ENCODE data around the gene RAB3C. TPM values are rescaled to one million over a fixed set of nuclear protein-coding genes. Genes with fewer than 3 reads are reported as not detected.

The RAB3C gene
- total RNA-seq, 1 donor from 2014 or later: not detected

DNA sequence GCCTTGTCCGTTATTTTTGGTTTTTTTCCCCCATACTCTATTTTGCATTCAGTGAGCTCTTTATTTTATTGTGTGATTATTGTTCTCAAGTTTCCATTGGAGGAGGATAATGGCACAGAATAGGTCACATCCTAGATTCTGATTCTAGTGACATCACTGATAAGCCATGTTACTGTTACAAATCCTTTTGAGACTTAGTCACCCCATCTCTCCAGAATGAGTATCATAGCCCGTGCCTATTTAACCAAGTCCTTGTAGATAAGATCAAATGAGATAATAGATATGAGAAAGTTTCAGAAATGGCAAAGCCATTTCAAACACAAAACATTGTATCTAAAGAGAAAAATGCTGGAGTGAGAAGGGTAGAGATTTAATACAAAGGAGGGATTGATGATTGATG lies 242.6 kb downstream of the RAB3C start:
- intact Hi-C loops (cut with micrococcal nuclease): no loop called here

DNA sequence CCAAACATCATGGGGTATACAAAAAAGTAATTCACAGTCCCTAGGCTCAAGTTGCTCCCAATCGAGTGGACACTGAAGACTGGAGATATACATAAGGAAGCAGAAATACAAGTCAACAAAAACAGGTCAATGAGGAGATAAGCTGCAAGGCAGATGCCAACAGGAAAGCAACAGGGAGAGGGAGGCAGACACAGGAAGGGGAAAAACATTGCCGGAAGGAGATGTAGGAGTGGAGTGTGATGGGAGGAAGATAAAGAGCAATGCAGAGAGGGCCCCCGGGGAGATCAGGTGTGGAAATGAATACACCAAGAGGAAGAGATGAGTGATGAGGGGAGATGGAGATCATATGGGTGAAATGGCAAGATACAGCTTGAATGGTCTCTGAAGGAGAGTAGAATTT lies 243.0 kb downstream of the RAB3C start:
- intact Hi-C loops (cut with micrococcal nuclease): no loop called here

DNA sequence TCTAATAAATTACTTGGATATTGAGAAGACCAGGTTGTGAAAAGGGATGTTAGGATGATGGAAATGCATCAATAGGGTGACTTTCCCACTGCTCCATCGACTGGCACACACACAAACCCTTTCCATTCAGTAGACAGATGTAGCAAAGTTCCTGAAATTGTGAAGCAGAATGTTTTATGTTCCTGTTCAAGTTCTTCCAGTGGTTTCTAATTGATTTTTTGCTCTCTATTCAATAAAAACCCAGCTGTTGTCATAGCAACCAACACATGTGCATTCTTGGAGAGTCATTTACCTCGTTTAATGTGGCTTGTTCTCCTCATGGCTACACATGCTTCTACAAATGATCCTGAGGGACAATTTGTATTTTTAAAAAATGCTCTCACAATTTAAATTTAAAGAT lies 244.6 kb downstream of the RAB3C start:
- intact Hi-C loops (cut with micrococcal nuclease): no loop called here

DNA sequence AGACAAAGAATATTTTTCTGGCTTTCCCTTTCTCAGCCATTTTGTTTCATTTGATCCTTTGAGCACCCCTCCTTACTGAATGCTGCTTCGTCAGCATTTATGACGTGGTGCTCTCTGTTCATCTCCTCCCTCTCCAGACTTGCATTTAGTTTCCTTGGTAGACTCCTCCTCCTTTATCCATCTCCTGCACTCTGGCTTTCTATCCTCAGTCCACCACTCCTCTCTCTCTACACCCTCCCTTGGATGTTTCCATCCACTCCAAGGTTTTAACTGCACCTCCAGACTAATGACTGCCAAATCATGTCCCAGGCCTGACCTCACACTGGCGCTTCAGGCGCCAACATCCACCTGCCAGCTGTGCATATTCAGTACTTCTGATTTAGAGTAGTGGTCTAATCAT lies 245.4 kb downstream of the RAB3C start:
- intact Hi-C loops (cut with micrococcal nuclease): no loop called here

DNA sequence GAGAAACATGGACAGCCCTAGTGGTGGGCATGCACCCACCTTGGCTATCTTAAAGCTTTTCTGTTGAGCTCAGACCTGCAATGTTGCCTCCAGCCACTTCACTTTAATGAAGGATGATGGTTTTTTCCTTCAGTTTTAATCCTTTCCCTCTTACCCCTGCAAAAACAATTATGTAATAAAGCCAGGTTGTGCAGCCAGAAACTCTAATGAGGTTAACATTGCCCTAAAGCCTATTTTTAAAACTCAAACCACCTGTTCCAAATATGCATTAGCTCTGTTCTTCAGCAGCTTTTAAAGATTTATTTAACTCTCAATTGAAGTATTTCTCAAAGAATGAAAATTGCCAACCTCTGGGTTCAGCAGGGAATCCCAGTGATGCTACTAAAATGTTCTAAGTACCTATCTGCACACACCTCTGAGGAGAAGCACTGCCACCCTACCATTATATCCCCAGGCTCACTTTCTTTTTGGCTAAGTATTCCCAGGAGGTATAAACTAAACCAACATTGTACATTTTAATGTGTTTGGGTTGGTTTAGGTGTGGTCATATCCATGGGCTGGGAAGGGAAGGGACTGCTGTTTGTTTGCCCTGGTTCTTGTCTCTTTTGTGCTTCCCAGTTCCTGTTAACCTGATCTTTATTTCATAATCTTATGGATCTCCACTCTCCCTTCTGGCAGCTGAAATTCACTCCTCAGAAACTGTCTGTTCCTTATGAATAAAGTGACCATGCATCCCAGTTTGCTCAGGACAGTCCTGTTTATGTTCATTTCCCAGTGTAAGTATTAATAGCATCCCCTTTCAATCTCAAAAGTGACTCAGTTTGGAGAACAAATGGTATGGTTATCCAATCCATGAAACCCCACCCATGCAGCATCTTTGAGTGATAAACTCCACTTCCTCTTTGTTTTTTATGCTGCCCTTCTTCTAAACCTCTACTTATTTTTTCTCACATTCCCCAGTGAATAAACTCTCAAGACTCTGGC lies 251.7 kb downstream of the RAB3C start:
- intact Hi-C loops (cut with micrococcal nuclease): no loop called here

DNA sequence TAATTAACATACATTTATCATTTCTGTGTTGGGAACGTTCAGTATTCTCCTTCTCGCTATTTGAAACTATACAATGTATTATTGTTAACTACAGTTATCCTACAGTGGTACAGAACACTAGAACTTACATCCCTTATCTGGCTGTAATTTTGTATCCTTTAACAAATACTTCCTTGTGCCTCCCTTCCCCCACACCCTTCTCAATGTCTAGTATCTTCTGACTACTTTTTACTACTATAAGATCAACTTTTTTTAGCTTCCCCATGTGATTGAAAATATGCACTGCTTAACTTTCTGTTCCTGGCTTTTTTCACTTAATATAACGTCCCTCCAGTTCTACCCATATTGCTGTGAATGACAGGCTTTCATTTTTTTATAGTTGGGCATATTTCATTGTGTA lies 253.5 kb downstream of the RAB3C start:
- intact Hi-C loops (cut with micrococcal nuclease): no loop called here

DNA sequence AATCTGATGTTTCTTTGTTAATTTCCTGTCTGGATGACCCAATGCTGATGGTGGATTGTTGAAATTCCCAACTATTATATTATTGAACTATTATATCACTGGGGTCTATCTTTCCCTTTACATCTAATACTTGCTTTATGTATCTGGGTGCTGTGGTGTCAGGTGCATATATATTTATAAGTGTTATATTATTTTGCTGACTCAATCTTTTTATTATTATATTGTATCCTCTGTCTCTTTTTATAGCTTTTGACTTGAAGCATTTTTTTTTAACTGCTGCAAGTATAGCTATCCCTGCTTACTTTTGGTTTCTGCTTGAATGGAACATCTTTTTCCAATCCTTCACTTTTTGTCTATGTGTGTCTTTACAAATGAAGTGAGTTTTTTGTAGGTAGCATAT lies 255.9 kb downstream of the RAB3C start:
- intact Hi-C loops (cut with micrococcal nuclease): no loop called here

DNA sequence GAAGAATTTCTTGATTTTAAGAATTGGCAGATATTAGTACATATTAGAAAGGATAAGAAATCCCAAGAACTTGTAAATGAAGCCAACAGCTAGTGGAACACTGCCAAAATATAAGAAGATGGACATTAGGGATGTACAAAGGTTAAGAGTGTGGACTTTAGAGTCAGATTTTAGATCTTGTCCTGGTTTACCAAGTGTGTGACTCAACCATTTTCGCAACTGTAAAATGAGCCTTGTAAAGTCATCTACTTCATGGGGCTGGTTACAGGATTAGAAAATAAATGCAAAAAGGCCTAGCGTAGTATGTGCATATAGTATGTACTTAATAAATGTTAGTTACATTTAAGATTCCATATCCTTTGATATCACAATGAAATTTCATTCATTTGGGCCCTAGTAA lies 260.0 kb downstream of the RAB3C start:
- intact Hi-C loops (cut with micrococcal nuclease): no loop called here

DNA sequence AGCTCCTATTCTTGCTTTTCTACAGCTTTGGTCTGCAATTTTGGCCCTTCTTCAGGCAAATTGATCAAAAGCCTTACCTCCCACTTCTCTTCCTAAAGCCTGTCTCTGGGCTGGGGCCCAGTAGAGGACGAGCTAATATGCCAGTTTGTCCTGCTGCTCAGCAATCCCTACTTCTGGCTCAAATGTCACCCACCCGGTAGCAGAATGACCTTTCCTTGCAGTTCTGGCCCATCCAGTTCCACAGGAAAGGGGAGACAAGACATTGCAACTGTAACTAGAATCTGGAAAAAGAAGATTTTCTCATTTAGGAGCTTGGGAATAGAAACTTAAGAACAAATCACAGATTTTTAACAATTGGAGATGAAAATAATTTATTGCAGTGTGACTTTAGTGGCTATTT lies 261.5 kb downstream of the RAB3C start:
- intact Hi-C loops (cut with micrococcal nuclease): no loop called here

DNA sequence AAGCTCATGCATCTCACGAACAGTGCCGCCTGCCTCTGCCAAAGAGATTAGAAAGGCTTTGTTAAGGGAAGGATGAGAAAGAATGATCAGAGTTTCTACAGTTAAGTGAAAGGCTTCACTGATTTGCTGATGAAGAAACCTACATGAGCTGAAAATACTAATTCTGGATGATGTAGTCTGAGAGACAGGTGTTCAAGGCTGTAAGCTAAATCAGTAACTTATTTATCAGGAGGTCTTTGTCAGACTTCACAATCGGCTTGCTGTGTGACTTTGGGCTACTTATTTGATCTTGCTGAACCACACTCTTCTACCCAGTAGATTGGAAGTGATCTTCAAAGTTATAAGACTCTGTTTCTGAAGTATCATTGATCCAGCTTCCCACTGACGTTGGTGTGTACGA lies 264.2 kb downstream of the RAB3C start:
- intact Hi-C loops (cut with micrococcal nuclease): no loop called here

DNA sequence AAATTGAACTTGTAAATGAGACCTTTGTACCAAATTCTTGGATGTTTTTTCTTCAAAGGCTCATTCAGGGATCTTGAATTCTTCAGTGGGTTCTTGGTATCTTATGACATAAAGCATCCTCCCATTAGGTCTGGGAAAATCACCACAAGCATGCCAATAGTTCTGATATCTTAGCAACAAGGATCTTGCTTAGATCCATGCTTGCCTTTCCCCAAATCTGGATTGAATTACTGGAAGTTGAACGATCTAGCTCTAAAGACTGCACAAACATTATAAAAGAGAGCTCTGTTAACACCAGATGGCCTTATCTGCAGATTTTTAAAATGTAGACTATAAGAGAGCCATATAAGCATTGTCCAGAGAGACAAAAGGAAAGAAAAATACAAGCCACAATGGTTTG lies 266.3 kb downstream of the RAB3C start:
- intact Hi-C loops (cut with micrococcal nuclease): no loop called here

DNA sequence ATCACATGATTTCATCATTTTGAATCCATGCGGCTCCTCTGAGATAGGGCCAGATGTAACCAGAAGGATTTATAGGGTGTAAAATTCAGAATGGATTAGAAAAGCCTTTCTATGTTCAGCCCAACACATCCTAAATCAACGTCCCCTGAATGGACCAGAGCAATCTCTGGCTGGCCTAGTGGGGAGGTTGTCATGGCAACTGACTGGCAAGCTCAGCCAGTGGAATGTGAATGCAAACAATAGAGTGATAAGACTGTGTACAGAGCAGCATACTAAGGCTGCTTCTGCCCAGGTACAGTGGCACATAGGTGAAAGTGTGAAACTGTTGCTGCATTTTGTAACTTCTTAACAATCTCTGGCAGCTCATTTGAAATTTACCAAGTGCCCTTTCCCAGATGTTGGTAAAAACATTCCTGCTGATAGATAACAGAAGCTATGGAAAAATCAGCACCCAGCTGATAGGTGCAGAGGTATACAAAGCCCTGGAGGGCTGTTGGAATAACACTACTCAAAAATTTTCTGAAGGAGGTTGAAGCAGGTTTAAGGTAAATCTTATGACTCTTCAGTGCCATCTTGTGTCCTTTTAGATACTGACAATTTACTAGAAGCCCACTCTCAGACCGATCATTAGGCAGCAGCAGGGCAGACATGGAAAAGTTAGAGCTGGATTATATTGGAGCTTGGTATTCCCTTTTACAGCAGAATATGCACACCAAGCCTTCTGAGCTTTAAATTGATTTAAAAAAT lies 267.2 kb downstream of the RAB3C start:
- intact Hi-C loops (cut with micrococcal nuclease): loop anchor here (5.0 kb wide), 2 partner anchors 373 to 1553 kb away; no protein-coding TSS in a partner anchor

DNA sequence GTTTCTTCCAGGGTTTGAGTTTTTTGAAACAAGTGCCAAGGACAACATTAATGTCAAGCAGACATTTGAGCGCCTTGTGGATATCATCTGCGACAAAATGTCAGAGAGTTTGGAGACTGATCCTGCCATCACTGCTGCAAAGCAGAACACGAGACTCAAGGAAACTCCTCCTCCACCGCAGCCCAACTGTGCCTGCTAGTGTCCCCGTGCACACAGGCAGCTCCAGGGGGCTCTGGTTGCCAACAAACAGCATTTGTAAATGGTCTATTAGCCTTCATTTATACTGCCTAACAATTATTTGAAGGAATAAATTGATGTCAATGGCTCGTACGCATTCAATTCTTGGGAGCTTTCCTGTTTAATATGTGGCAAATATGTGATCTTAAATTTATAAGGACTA lies 268.3 kb downstream of the RAB3C start:
- intact Hi-C loops (cut with micrococcal nuclease): loop anchor here (5.0 kb wide), 2 partner anchors 374 to 1554 kb away; no protein-coding TSS in a partner anchor

DNA sequence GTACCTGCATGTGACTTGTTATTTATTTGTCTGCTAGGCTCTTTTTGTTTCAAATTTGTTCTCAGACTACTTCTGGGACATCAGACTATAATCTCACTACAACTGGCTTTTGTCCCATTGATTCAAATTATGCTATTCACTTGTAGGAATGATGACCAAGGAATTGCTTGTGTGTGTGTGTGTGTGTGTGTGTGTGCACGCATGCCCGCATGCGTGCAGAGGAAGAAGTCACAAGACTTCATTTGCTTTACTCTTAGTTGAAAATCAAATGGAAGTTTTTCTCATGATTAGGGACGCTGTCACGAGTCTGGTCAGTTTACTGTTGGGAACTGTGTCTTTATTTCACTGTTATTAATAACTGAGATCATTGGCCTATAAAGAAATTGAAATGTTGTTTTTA lies 268.7 kb downstream of the RAB3C start:
- intact Hi-C loops (cut with micrococcal nuclease): loop anchor here (5.0 kb wide), 2 partner anchors 374 to 1554 kb away; no protein-coding TSS in a partner anchor

DNA sequence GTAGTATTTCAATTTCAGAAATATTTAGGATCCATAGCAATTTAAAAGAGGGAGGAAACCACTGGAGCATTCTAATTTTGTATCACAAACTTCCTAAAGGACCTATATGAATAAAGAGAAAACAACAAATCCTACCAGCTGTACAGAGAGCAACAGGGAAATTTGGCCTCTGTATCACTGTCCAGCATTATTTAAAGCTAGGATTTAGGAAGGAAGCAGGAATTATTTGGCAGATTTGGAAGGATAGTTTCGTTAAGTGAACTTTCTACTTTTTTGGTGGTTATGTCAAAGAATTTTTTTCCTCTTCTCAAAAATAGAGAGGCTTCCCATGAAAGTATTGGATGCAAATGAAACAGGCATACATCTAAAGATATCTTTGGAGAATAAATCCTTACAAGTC lies 269.7 kb downstream of the RAB3C start:
- intact Hi-C loops (cut with micrococcal nuclease): loop anchor here (5.0 kb wide), 2 partner anchors 375 to 1555 kb away; no protein-coding TSS in a partner anchor

DNA sequence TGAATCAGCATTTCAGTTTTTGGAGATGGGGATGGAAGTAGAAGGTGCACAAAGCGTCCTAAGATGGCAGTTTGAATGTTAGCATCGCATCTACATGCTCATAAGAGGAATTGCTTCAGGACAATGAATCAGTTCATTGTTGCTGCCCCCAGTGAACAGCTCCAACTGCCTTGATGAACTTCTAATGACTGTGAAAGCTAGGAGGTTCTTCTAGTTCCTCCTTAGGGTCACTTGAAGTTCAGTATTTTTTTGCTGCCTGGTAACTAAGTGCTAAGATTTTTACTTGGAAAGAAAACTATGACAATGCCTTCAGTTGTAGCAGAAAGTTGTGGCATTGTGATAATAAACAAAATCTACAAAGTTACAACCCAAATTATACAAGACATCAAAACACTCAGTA lies 271.6 kb downstream of the RAB3C start:
- intact Hi-C loops (cut with micrococcal nuclease): loop anchor here (5.0 kb wide), 2 partner anchors 377 to 1557 kb away; no protein-coding TSS in a partner anchor

DNA sequence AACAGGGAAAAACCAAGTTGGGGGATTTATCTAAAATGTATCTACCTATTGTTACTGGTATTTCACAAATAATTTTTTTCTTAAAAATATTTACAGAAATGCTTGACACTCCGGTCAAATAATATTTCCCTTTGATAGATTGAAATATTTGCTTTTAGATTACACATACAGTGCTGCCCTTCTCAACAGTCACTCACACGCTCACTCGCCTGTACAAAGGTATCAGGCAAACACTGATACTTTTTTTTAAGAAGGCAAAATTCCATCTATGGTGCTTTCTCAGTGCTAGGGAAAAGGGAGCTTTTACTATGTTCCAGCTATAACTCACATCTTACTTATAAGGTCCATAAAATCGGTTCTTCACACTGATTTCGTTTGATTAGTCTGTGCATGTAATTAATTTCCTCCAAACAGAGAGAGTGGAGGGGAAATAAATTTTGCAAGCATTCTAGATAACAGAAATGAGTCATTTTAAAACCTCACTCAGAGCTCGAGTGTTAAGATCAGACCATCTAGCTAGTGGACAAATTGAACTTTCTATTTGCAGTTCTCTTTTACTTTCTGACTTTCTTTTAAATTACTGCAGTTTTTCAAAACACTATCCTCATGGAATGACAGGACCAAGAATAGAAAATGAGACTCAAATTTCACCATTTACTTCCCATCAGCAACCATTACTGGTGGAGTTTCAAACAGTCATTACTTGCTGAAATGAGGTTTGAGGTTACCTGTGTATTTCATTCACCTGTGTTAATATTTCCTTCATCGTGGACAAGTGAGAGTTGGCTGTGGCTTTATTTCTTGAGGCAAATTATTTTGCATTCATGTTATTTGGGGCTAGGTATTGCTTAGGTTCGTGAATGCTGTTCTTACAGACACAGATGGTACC lies 273.2 kb downstream of the RAB3C start:
- intact Hi-C loops (cut with micrococcal nuclease): no loop called here

DNA sequence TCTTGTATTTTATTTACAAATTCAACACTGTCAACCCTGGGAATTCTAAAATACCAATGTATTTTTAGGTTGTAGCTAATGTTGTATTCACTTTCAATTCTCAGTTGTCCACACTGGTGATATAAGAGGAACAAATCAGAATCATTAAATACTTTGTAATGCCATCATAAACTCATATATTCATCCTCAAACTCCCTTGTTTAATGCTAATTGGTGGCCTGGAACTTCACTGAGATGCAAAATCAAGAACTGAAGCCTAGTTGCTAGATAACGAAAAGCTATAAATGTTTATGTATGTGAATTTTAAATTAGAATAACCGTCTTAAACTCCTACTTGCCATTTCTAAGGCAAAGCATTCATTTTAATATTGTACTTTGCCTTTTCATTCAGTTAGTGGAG lies 274.7 kb downstream of the RAB3C start:
- intact Hi-C loops (cut with micrococcal nuclease): no loop called here

DNA sequence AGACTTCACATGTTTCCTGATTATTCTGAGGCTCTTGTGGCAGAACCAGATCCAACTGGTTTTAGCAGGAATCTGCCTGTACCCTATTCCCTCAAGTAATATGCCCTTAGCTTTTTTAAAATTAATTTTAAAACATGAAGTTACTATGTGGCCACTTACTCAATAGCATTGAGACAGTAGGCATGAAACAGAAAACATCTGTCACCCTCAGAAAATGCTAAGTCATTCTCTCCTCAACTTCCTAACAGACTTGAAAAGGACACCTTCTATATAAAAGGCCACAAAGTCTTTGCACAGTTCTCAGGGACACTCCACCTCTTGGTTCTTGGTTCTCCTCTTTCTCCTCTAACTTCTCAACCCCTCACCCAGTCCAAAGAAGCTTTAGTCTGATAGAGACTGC lies 277.8 kb downstream of the RAB3C start:
- intact Hi-C loops (cut with micrococcal nuclease): no loop called here

DNA sequence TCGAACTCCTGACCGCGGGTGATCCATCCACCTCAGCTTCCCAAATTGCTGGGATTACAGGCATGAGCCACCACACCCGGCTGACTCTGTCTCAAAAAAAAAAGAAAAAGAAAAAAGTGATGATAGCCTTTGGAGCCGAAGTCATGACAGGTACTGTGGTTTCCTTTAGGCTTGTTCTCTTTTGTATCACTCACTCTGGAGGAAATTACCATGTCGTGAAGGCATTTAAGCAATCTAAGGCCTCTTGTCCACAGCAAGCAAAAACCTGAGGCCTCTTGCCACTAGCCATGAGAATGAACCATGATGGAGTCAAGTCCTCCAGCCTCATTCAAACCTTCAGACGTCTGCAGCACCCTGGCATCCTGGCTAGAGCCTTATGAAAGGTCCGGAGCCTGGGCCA lies 286.1 kb downstream of the RAB3C start:
- intact Hi-C loops (cut with micrococcal nuclease): no loop called here

DNA sequence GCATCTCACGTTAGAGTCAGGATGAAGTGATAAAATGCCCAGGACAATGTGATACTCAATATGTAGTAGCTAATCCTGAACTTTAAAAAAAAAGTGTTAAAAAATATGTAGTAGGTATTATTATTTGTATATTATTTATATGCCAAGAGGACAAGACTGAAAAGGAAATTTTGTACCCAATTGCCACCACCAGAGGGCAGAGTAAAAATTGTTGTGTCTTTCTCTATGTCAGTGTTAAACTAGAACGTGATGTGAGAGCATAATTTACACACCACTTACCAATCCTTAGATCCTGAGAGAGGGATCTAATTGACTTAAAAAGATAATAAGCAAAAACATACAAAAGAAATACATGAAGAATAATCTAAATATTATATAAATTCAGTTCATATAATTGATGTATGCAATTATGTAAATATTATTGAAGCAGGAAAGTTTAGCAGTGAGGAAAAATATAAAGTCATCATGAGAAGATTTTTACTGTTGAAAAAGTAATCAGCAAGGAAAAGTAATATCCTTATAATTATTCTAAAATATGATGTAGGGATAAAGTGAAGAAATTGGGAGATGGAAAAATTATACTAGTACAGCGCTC lies 288.9 kb downstream of the RAB3C start:
- intact Hi-C loops (cut with micrococcal nuclease): loop anchor here (5.0 kb wide), 1 partner anchor 511 kb away; no protein-coding TSS in a partner anchor
